Measurements from ENCODE around the gene KDM4D. TPM values are rescaled to one million over a fixed set of nuclear protein-coding genes. Genes with fewer than 3 reads are reported as not detected.
"Not testable (repeated sequence)": the region's sequence is repeated elsewhere in the genome, so short reads cannot be mapped to it uniquely, and the experiment has no call there.

The KDM4D gene
- 1 to 10 TPM; 1.3 to 2.0 TPM for total RNA-seq

- peaks cover 0 to 6% of the 10 kb centered on the region in 2 donors for H3K9me3 Mint-ChIP-seq
- H3K27ac Mint-ChIP-seq = peak within 1 kb of the TSS; percentile 90 to 99
- ATAC-seq (peak; percentile 100), DNase-seq (ENCODE audit: low spot score in 2 of 2) (peak; percentile 91 to 92)
- H3K36me3 Mint-ChIP-seq = peaks cover 38 to 46% of the 10 kb centered on the region in 2 donors
Observed at GRCh38 chr11:94973099-94973968, at the start of gene KDM4D, which contains the start of gene CWC15. TSS of gene KDM4D (plus strand) at chr11:94973709. CDS start at chr11:94997373, 23,664 bp downstream. TSS of gene CWC15 (minus strand) at chr11:94973556. CDS start at chr11:94972185, 1,371 bp downstream.

- Mint-ChIP-seq H3K9me3 (peaks cover 5 to 19% of the 10 kb centered on the region in 2 donors), H3K36me3 (peaks cover 5 to 15% of the 10 kb centered on the region in 2 donors), H3K27ac (no peak overlapping the region)
- DNase-seq (ENCODE audit: low spot score in 2 of 2) (no peak), ATAC-seq (peak in 1 of 2 donors; percentile 11)
Observed at GRCh38 chr11:94924171-94924572, 49.3 kb upstream of the KDM4D start.

- H3K36me3 Mint-ChIP-seq = peaks cover 5 to 15% of the 10 kb centered on the region in 2 donors
- peaks cover 5 to 19% of the 10 kb centered on the region in 2 donors for H3K9me3 Mint-ChIP-seq
- DNase-seq (ENCODE audit: low spot score in 2 of 2) = no peak
- ATAC-seq = peak in 1 of 2 donors; percentile 44
- H3K27ac Mint-ChIP-seq = peak overlapping the region; percentile 45 to 72
Observed at GRCh38 chr11:94924612-94925011, 48.9 kb upstream of the KDM4D start.

- H3K27ac Mint-ChIP-seq = peak overlapping the region in 1 of 2 donors; percentile 72
- H3K36me3 Mint-ChIP-seq = peaks cover 5 to 15% of the 10 kb centered on the region in 2 donors
- ATAC-seq (peak in 1 of 2 donors; percentile 41), DNase-seq (ENCODE audit: low spot score in 2 of 2) (no peak)
- peaks cover 5 to 19% of the 10 kb centered on the region in 2 donors for H3K9me3 Mint-ChIP-seq
Observed at GRCh38 chr11:94925422-94926270, 47.9 kb upstream of the KDM4D start.

- Mint-ChIP-seq H3K27ac (peak overlapping the region in 1 of 2 donors; percentile 72), H3K36me3 (peaks cover 5 to 15% of the 10 kb centered on the region in 2 donors), H3K9me3 (peaks cover 5 to 19% of the 10 kb centered on the region in 2 donors)
- ATAC-seq (no peak), DNase-seq (ENCODE audit: low spot score in 2 of 2) (no peak)
Observed at GRCh38 chr11:94926271-94926625, 47.3 kb upstream of the KDM4D start.

- no peak overlapping the region for H3K27ac Mint-ChIP-seq
Observed at GRCh38 chr11:94926698-94927237, 46.7 kb upstream of the KDM4D start.

GRCh38 chr11:94928117-94928990 is 45.2 kb upstream of the KDM4D start:
- H3K27ac Mint-ChIP-seq = peak overlapping the region in 1 of 2 donors; percentile 23
- peaks cover 5 to 23% of the 10 kb centered on the region in 2 donors for H3K9me3 Mint-ChIP-seq
- ATAC-seq = peak; percentile 56 to 71
- no peak for DNase-seq (ENCODE audit: low spot score in 2 of 2)
- peaks cover 5 to 15% of the 10 kb centered on the region in 2 donors for H3K36me3 Mint-ChIP-seq

More at GRCh38 chr11:94926698-94927237, 46.7 kb upstream of the KDM4D start:
- Mint-ChIP-seq H3K36me3 (peaks cover 5 to 15% of the 10 kb centered on the region in 2 donors), H3K9me3 (peaks cover 5 to 19% of the 10 kb centered on the region in 2 donors)
- ATAC-seq = no peak
- no peak for DNase-seq (ENCODE audit: low spot score in 2 of 2)

- not testable (repeated sequence) for H3K27ac Mint-ChIP-seq; DNase-seq (ENCODE audit: low spot score in 2 of 2); H3K36me3 Mint-ChIP-seq; H3K9me3 Mint-ChIP-seq; ATAC-seq
Observed at GRCh38 chr11:94932072-94932471, 41.4 kb upstream of the KDM4D start.

GRCh38 chr11:94932503-94932902 is 41.0 kb upstream of the KDM4D start:
- DNase-seq (ENCODE audit: low spot score in 2 of 2) (no peak), ATAC-seq (no peak)
- peaks cover 0 to 4% of the 10 kb centered on the region in 2 donors for H3K9me3 Mint-ChIP-seq
- H3K36me3 Mint-ChIP-seq = no peaks in the 10 kb centered on the region
- H3K27ac Mint-ChIP-seq = no peak overlapping the region

GRCh38 chr11:94933223-94934130 is 40.0 kb upstream of the KDM4D start:
- peaks cover 0 to 4% of the 10 kb centered on the region in 2 donors for H3K9me3 Mint-ChIP-seq
- no peaks in the 10 kb centered on the region for H3K36me3 Mint-ChIP-seq
- H3K27ac Mint-ChIP-seq = no peak overlapping the region
- ATAC-seq (no peak), DNase-seq (ENCODE audit: low spot score in 2 of 2) (no peak)

- Mint-ChIP-seq H3K9me3 (peaks cover 0 to 4% of the 10 kb centered on the region in 2 donors), H3K36me3 (no peaks in the 10 kb centered on the region), H3K27ac (peak overlapping the region in 1 of 2 donors; percentile 13)
- DNase-seq (ENCODE audit: low spot score in 2 of 2) = no peak
- ATAC-seq = peak; percentile 49 to 73
Observed at GRCh38 chr11:94934362-94934761, 39.1 kb upstream of the KDM4D start.

- H3K9me3 Mint-ChIP-seq = peaks cover 0 to 4% of the 10 kb centered on the region in 2 donors
- no peak for ATAC-seq
- no peaks in the 10 kb centered on the region for H3K36me3 Mint-ChIP-seq
- no peak for DNase-seq (ENCODE audit: low spot score in 2 of 2)
- no peak overlapping the region for H3K27ac Mint-ChIP-seq
Observed at GRCh38 chr11:94934846-94935245, 38.7 kb upstream of the KDM4D start.

GRCh38 chr11:94938095-94939055 is 35.1 kb upstream of the KDM4D start:
- Mint-ChIP-seq H3K36me3 (no peaks in the 10 kb centered on the region), H3K9me3 (no peaks in the 10 kb centered on the region), H3K27ac (peak overlapping the region in 1 of 2 donors; percentile 6)
- no peak for ATAC-seq
- no peak for DNase-seq (ENCODE audit: low spot score in 2 of 2)

GRCh38 chr11:94939346-94939745 is 34.2 kb upstream of the KDM4D start:
- no peaks in the 10 kb centered on the region for H3K9me3 Mint-ChIP-seq
- no peak for DNase-seq (ENCODE audit: low spot score in 2 of 2)
- H3K36me3 Mint-ChIP-seq = no peaks in the 10 kb centered on the region
- no peak for ATAC-seq
- no peak overlapping the region for H3K27ac Mint-ChIP-seq
